ENCODE measurements around the gene PRKCH.

GRCh38 chr14:61421212-61421923 lies 100.0 kb downstream of the PRKCH start:
- TF ChIP-seq CTCF (IDR thresholded peaks at IDR 0.05; ENCODE audit: poor library complexity) (no peak), EZH2phosphoT487 (IDR thresholded peaks at IDR 0.05; ENCODE audit: low read depth, severe bottlenecking, unreplicated experiment) (no peak)

All from hepatocyte (in vitro differentiated cells).